SIG-M5 (cell line): Measurements from ENCODE around the gene PNPLA2.

Experiments used
- DNase-seq: peaks from one replicate; lab custom pipeline; 2025; lab: John Stamatoyannopoulos, UW

Gene PNPLA2

GRCh38 chr11:786235-787083 is 32.3 kb upstream of the PNPLA2 start:
- no peak for DNase-seq

- DNase-seq: no peak
These were observed 31.5 kb upstream of the PNPLA2 start for GRCh38 chr11:787084-787675.

GRCh38 chr11:788009-788640 is 30.6 kb upstream of the PNPLA2 start:
- no peak for DNase-seq

- no peak for DNase-seq
These were observed 29.5 kb upstream of the PNPLA2 start for GRCh38 chr11:788953-789940.

GRCh38 chr11:789943-790342 is 28.8 kb upstream of the PNPLA2 start, which contains the start of gene CEND1:
Gene CEND1 (minus strand): TSS chr11:790090. CDS start chr11:788576, 1,514 bp downstream.
- DNase-seq: no peak

- DNase-seq: no peak
These were observed 27.8 kb upstream of the PNPLA2 start for GRCh38 chr11:790721-791564.

- no peak for DNase-seq
These were observed 26.8 kb upstream of the PNPLA2 start for GRCh38 chr11:791658-792534.

- DNase-seq: no peak
These were observed 26.2 kb upstream of the PNPLA2 start for GRCh38 chr11:792535-792821.

GRCh38 chr11:792873-793272 is 25.8 kb upstream of the PNPLA2 start:
- DNase-seq: no peak

GRCh38 chr11:793556-793955 is 25.2 kb upstream of the PNPLA2 start:
- DNase-seq: no peak

- DNase-seq: no peak
These were observed 24.5 kb upstream of the PNPLA2 start for GRCh38 chr11:794013-794765.

GRCh38 chr11:794766-795633 is 23.7 kb upstream of the PNPLA2 start:
- no peak for DNase-seq

GRCh38 chr11:795634-796564 is 22.8 kb upstream of the PNPLA2 start:
- no peak for DNase-seq

GRCh38 chr11:796565-797295 is 22.0 kb upstream of the PNPLA2 start:
- DNase-seq: no peak

- DNase-seq: peak; percentile 67
These were observed 21.2 kb upstream of the PNPLA2 start for GRCh38 chr11:797296-798092.
